GM20431 (cell line): ENCODE results near the gene KLC1.
"Not testable (repeated sequence)": the region's sequence is repeated elsewhere in the genome, so short reads cannot be mapped to it uniquely, and the experiment has no call there.

Experiments used
- in situ Hi-C: fragments of 300-500 bp; cut with MseI, MboI; formaldehyde crosslinking; loops from one replicate; pipeline ENCODE4 v1.15.0; 2020; ENCODE audit warnings: low sequenced_read_pairs; ENCODE audit not compliant: unreplicated experiment

Gene KLC1

DNA sequence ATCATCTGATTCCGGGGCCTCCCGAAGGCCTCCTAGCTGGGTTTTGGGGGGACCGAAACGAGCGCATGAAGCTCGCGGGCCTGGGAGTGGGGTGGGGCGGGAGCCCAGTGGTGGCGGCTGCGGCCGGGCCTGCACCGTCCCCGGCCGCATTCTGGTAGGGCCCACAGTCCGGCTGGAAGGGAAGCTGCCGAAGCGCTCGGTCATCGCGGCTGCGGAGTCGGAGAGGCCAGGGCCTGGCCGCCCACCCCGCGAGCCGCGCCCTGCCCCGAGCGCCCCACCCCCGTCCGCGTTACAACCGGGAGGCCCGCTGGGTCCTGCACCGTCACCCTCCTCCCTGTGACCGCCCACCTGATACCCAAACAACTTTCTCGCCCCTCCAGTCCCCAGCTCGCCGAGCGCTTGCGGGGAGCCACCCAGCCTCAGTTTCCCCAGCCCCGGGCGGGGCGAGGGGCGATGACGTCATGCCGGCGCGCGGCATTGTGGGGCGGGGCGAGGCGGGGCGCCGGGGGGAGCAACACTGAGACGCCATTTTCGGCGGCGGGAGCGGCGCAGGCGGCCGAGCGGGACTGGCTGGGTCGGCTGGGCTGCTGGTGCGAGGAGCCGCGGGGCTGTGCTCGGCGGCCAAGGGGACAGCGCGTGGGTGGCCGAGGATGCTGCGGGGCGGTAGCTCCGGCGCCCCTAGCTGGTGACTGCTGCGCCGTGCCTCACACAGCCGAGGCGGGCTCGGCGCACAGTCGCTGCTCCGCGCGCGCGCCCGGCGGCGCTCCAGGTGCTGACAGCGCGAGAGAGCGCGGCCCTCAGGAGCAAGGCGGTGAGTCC lies at the start of gene KLC1:
Gene KLC1, plus strand, starts transcription at position 528 of the 819 bp plus-strand sequence. CDS start 25,354 bp downstream, outside the sequence.
- in situ Hi-C loops = no loop called here

- in situ Hi-C loops = no loop called here
Measured at GRCh38 chr14:103581206-103581605, 47.8 kb upstream of the KLC1 start.

DNA sequence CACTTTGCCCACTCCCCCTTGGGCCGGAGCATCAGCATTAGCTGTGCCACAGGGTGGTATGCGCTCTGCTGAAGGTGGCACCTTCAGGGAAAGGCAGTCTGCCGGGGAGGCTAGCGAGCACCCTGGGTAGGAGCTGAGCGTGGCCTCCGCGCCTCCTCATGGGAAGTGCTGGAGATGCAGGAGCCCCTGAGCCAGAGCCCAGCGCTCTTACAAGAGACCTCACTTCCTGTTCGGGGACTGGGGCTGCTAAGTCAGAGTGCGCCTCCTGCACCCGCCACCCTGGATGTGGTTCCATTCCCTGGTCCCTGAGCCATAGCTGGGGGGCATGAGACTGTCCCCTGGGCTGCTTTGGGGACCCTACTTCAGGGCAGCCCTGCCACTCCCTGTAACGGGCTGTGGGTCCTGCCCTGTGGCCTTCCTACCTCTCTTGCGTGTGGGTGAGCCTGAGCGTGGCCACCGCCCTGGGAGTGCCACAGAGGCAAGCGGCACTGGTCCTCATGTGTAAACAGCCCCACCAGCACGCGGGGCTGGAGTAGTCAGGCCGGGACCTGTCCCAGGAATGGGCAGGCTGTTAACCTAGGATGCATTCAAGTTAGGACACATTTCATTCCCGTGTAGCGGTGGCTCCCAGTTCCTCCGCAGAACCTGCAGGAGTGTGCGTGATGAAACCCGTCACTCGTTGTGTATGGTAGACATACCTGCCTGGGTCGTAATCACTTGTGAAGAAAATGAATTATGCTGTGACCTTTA lies 46.9 kb upstream of the KLC1 start:
- in situ Hi-C loops = no loop called here

DNA sequence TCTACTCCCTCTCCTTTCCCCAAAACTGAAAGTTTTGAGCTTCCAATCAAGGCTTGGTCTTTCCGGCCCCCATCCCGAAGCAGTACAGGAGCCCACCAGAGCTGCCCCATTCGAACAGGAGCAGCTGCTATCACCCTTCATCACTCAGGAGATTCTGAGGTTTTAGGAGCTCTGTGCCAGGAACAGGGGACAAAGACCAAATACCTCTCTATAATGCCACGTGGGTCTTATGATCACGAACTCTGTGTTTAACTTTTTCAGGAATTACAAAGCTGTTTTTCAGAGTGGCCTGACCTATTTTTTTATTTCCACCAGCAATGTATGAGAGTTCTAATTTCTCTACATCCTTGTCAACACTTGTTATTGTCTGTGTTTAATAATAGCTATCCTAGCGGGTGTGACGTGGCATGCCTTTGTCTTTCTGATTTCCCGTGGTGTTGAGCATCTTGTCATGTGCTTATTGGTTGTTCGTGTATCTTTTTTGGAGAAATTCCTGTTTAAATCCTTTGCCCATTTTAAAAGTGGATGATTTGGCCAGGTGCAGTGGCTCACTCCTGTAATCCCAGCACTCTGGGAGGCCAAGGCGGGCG lies 44.6 kb upstream of the KLC1 start:
- in situ Hi-C loops = no loop called here

DNA sequence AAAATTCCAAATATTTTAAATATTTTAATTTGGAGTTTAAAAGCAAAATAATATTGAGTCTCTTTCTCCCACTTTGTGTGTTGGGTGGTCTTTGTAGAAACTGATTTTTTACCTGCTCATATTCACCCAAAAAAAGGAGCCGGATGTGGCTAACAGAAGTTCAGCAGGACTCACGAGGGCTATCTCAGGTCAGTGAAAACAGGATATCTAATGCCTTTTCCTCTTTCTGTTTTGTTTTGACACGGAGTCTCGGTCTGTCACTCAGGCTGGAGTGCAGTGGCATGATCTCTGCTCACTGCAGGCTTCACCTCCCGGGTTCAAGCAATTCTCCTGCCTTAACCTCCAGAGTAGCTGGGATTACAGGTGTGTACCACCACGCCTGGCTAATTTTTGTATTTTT lies 35.4 kb upstream of the KLC1 start:
- in situ Hi-C loops = no loop called here

GRCh38 chr14:103594265-103594664 lies 34.7 kb upstream of the KLC1 start:
- in situ Hi-C loops = no loop called here

- in situ Hi-C loops = no loop called here
Measured at GRCh38 chr14:103597623-103598377, 31.2 kb upstream of the KLC1 start.

- in situ Hi-C loops = no loop called here
Measured at GRCh38 chr14:103600503-103600902, 28.5 kb upstream of the KLC1 start.

GRCh38 chr14:103604620-103605019 lies 24.4 kb upstream of the KLC1 start:
- in situ Hi-C loops = no loop called here

DNA sequence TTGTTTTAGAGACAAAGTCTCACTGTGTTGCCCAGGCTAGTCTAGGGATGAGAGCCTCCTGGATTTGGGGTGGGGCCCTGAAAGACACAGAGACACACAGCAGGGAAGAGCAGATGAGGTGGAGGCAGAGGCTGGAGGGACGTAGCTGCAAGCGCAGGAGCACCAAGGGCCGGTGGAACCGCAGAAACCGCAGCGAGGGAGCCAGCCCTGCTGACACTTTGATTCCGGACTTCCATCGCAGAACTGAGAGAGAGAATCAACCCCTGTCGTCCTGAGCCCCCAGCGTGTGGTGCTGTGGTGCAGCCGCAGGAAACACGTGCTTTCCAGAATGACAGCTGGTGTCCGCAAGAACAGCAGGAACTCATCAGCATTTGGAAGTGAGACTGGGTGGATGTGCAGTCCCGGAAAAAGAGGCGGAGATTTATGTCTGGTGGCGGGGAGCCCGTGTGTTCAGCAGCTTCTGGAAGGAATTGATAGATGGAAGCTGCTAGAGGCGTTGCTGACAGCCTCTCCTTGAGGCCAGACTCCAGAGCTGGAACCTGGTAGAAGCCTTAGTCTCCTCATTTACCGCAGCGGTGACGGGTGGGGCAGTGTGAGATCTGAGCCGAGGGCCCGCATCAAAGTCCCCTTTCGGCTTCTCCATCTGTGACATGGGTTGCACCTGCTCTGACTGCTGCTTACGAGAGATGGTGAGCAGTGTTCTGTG lies 21.9 kb upstream of the KLC1 start:
- in situ Hi-C loops = no loop called here

GRCh38 chr14:103607822-103608221 lies 21.2 kb upstream of the KLC1 start:
- in situ Hi-C loops = no loop called here

DNA sequence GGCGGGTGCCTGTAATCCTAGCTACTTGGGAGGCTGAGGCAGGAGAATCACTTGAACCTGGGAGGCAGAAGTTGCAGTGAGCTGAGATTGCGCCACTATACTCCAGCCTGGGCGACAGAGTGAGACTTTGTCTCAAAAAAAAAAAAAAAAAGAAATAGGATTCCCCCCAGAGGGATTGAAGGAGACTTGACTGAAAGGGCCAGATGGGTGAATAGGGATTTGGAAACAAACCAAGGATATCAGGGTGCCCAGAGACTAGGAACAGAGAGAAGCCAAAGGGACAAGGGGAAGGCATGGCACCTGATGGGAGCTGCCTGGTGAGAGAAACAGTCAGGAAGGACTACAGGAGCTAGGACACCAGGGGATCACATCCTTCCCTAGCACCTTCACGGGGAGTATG lies 19.9 kb upstream of the KLC1 start:
- in situ Hi-C loops = not testable (repeated sequence)

DNA sequence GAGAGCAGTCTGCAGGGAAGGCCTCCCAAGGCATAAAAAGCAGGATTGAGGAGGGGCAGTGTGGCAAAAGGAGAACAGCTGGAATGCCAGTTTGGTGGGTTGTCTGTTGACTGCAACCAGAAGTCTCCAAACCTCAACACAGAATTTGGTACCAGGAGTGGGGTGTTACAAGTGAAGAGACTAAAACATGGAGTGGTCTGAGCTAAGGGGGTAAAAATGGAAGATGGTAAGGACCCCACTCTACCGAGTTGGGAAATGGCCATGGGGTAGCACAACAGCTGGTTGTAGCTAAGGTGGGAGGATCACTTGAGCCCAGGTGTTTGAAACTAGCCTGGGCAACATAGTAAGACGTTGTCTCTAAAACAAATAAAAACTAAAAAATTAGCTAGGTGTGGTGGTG lies 17.8 kb upstream of the KLC1 start:
- in situ Hi-C loops = no loop called here

DNA sequence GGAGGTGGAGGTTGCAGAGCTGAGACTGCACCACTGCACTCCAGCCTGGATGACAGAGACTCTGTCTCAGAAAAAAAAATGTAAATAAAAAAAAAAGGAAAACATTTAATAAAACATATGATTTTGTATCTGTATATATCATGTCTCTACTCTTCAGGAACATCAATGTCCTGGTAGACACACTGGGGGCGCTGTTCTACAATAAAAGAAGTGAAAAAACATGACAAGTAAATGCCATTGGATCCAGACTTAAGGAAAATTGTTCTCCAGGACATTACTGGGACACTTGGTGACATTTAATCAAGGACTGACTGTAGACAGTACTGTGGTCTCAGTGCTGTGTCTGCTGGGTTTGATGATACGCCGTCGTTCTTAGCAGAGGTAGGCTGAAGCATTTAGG lies 15.5 kb upstream of the KLC1 start:
- in situ Hi-C loops = no loop called here

- in situ Hi-C loops = no loop called here
Measured at GRCh38 chr14:103616635-103617300, 12.2 kb upstream of the KLC1 start.

DNA sequence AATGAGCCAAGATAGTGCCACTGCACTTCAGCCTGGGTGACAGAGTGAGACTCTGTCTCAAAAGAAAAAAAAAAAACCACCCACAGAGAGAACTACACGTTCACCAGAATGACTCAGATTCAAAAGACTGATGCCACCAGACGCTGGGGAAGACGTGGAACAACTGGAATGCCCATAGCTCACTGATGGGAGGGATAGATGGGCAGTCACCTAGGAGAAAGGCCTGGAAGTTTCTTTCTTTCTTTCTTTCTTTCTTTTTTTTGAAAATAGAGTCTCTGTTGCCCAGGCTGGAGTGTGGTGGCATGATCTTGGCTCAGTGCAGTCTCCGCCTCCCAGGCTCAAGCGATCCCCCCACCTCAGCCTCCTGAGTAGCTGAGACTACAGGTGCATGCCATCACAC lies 10.0 kb upstream of the KLC1 start:
- in situ Hi-C loops = no loop called here

- in situ Hi-C loops = no loop called here
Measured at GRCh38 chr14:103621860-103622259, 7.2 kb upstream of the KLC1 start.

DNA sequence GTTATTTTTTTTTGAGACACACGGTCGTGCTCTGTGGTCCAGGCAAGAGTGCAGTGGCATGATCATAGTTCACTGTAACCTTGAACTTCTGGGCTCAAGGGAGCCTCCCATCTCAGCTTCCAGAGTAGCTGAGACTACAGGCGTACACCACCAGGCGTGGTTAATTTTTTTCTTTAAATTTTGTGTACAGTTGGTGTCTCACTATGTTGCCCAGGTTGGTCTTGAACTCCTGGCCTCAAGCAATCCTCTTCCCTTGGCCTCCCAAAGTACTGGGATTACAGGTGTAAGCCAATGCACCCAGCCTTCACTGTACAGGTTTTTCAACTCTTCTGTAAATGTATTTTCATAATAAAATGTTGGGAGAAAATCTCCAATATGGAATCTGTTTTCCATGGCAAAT lies 5.7 kb upstream of the KLC1 start:
- in situ Hi-C loops = no loop called here

GRCh38 chr14:103623883-103624482 lies 5.0 kb upstream of the KLC1 start:
- in situ Hi-C loops = no loop called here
